ENCODE data around the gene GPSM1.

Gene GPSM1

GRCh38 chr9:136389396-136389795, 62.1 kb downstream of the GPSM1 start:
- no peak overlapping the region for H3K4me2 ChIP-seq
- TF ChIP-seq, protein P1, sequence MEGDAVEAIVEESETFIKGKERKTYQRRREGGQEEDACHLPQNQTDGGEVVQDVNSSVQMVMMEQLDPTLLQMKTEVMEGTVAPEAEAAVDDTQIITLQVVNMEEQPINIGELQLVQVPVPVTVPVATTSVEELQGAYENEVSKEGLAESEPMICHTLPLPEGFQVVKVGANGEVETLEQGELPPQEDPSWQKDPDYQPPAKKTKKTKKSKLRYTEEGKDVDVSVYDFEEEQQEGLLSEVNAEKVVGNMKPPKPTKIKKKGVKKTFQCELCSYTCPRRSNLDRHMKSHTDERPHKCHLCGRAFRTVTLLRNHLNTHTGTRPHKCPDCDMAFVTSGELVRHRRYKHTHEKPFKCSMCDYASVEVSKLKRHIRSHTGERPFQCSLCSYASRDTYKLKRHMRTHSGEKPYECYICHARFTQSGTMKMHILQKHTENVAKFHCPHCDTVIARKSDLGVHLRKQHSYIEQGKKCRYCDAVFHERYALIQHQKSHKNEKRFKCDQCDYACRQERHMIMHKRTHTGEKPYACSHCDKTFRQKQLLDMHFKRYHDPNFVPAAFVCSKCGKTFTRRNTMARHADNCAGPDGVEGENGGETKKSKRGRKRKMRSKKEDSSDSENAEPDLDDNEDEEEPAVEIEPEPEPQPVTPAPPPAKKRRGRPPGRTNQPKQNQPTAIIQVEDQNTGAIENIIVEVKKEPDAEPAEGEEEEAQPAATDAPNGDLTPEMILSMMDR (conservative IDR thresholded peaks at IDR 0.05; ENCODE audit: low read depth, low read length): no peak
- no peaks in the 10 kb centered on the region for H3K27me3 ChIP-seq (ENCODE audit: insufficient read depth, low read depth)
- H4K20me1 ChIP-seq (ENCODE audit: insufficient read depth): no peaks in the 10 kb centered on the region
- H3K79me2 ChIP-seq (ENCODE audit: insufficient read depth, low read depth): no peaks in the 10 kb centered on the region
- no peak overlapping the region for H3K4me3 ChIP-seq (IDR thresholded peaks at IDR 0.05; ENCODE audit: insufficient read depth, low read depth, low read length)
- H3K36me3 ChIP-seq (ENCODE audit: insufficient read depth): 0 out of 2 replicates have a peak, but pooled peaks cover 4% of the 10 kb centered on the region
- H3K9ac ChIP-seq: no peak overlapping the region
- no peak overlapping the region for H3K27ac ChIP-seq
- H3K4me1 ChIP-seq (ENCODE audit: low read depth, poor library complexity, severe bottlenecking): no peaks in the 10 kb centered on the region
- no peak overlapping the region for H2AFZ ChIP-seq (ENCODE audit: low read depth)

DNA sequence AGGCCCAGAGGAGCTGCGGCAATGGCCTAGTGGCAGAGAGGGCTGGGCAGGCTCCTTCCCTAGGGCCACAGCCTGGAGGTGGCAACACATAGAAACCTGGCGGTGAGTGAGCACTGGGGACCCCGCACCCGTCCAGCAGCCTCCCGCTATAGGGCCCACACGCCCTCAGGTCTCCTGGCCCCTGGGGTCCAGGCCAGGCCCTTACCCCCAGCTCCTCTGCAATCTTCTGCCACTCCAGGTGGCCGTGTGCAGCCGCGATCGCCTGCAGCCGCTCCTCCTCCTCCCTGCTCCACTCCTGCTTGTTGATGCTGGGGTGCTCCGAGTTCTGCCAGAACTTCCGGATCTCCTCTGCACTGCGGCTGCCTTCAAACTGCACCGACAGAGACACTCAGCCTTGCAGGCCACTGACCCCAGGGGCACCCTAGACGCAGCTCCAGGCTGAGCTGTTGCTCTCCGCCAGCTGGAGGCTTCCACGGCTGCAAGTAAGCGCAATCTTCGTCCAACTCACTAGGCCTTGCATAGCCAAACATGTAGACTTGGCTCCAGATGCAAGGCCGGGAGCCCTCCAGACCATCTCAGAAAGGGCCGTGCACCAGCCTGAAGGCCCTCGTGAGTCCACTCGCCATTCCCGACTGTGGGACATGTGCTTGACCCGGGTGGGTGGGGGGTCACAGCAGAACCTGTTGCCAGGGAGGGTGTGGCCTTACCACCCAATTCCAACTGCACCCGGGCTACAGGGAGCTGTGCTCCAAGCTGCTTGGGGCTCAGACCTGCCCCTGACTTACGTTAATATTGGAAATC, 64.6 kb downstream of the GPSM1 start:
- Histone ChIP-seq H3K27me3 (ENCODE audit: insufficient read depth, low read depth) (no peaks in the 10 kb centered on the region), H4K20me1 (ENCODE audit: insufficient read depth) (no peaks in the 10 kb centered on the region), H3K4me2 (no peak overlapping the region), H3K79me2 (ENCODE audit: insufficient read depth, low read depth) (no peaks in the 10 kb centered on the region), H3K36me3 (ENCODE audit: insufficient read depth) (peaks cover 4% of the 10 kb centered on the region; the same call in 1 of the 2 replicates), H3K4me3 (IDR thresholded peaks at IDR 0.05; ENCODE audit: insufficient read depth, low read depth, low read length) (no peak overlapping the region), H3K9ac (no peak overlapping the region), H3K27ac (no peak overlapping the region), H2AFZ (ENCODE audit: low read depth) (no peak overlapping the region), H3K4me1 (ENCODE audit: low read depth, poor library complexity, severe bottlenecking) (no peaks in the 10 kb centered on the region)
- TF ChIP-seq, protein P1 (conservative IDR thresholded peaks at IDR 0.05; ENCODE audit: low read depth, low read length): no peak

DNA sequence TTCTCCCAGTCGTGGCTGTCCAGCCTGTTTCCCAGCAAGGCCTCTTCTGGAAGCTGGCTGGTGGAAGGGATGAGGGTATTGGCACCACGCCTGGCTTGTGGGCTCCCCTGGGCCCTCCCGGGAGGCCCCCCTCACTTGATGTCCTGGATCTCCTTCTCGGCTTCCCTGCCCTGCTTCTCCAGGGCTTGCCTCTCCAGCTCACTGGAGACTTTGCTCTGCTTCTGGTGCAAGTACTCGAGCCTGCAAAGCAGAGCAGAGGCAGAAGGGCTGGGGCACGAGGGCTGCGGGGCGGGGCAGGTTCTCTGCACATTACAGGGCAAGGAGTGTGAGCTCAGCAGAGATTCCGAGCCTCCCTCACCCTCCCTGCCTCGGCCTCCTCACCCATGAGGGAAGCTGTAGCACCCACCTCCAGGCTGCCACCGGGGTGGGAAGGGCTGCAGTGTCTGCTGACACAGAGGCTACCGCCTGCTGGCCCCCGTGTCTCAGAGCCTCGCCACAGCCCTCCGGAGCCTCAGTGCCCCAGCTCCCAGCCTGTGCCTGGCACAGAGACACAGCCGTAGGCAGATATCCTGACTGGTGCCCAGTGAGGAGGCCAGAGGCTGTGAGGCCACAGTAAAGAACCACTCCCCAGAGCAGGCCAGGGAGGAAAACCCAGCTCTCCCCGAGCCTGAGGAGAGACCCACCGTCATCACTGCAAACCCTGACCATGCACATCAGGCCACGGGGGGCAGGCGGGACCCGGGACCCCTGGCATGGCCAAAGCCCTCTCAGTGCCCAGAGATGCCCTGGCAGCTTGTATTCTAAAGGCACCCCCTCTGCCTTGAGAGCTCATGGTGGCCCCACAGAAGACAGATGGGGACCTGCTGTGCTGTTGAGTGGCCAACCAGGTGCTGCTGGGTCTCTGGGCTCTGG, 65.5 kb downstream of the GPSM1 start:
- Histone ChIP-seq H3K9ac (no peak overlapping the region), H2AFZ (ENCODE audit: low read depth) (no peak overlapping the region), H3K4me1 (ENCODE audit: low read depth, poor library complexity, severe bottlenecking) (no peaks in the 10 kb centered on the region), H3K79me2 (ENCODE audit: insufficient read depth, low read depth) (peaks cover under 1% of the 10 kb centered on the region; the same call in 1 of the 2 replicates), H3K27ac (no peak overlapping the region), H3K36me3 (ENCODE audit: insufficient read depth) (peaks cover 4% of the 10 kb centered on the region; the same call in 1 of the 2 replicates), H3K4me3 (IDR thresholded peaks at IDR 0.05; ENCODE audit: insufficient read depth, low read depth, low read length) (no peak overlapping the region), H3K27me3 (ENCODE audit: insufficient read depth, low read depth) (no peaks in the 10 kb centered on the region), H4K20me1 (ENCODE audit: insufficient read depth) (no peaks in the 10 kb centered on the region), H3K4me2 (no peak overlapping the region)
- TF ChIP-seq, protein P1 (conservative IDR thresholded peaks at IDR 0.05; ENCODE audit: low read depth, low read length): no peak

DNA sequence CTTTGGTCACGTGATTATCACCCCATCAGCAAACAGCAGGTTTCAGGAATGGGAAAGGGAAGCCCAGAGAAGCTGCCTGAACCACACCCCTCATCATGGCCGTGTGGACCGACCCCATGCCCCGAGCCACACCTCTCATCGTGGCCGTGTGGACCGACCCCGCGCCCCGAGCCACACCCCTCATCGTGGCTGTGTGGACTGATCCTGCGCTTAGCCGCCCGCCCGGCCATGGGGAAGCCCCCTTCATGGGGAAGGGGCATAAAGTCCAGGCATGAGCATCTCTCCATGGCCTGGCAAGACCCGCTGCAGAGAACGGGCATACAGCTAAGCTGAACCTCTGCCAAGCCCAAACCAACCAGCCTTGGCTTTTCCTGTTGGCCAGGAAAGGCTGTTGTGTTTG, 66.2 kb downstream of the GPSM1 start:
- no peaks in the 10 kb centered on the region for H4K20me1 ChIP-seq (ENCODE audit: insufficient read depth)
- peaks cover 8% of the 10 kb centered on the region for H3K79me2 ChIP-seq (ENCODE audit: insufficient read depth, low read depth)
- H3K9ac ChIP-seq: no peak overlapping the region

More for the DNA sequence above, 66.2 kb downstream of the GPSM1 start:
- Histone ChIP-seq H2AFZ (ENCODE audit: low read depth) (no peak overlapping the region), H3K4me3 (IDR thresholded peaks at IDR 0.05; ENCODE audit: insufficient read depth, low read depth, low read length) (no peak overlapping the region), H3K27ac (no peak overlapping the region), H3K36me3 (ENCODE audit: insufficient read depth) (peaks cover 4% of the 10 kb centered on the region; the same call in 1 of the 2 replicates), H3K27me3 (ENCODE audit: insufficient read depth, low read depth) (no peaks in the 10 kb centered on the region), H3K4me1 (ENCODE audit: low read depth, poor library complexity, severe bottlenecking) (peaks cover 5% of the 10 kb centered on the region), H3K4me2 (no peak overlapping the region)
- TF ChIP-seq, protein P1 (conservative IDR thresholded peaks at IDR 0.05; ENCODE audit: low read depth, low read length): no peak

Measured in KMS-11 (cell line).